Measurements from ENCODE around the gene CCDC134. TPM values are rescaled to one million over a fixed set of nuclear protein-coding genes. Genes with fewer than 3 reads are reported as not detected.

CCDC134 gene
- total and polyA plus RNA-seq, 9 donors: 1.3 to 13.3 (median 8.7) TPM

DNA sequence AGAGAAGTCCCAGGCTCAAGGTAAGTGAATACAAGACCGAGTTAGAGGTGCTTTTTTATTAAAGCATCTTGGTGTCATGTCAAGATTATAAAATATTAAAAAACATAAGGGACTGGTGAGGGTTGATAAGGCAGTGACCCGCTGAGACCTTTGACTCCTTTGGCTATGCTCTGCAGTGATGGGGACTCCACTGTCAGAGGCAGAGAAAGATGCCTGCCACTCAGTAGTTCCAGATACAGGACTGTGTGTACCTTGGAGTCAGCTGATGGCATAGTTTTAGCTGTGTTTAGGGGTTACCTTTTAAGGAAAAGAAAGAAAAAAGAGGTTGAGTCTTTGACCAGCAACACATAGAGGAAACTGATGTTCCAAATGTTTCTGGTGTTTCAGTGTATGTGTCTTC is 73.6 kb downstream of the CCDC134 start:
- H3K4me1 ChIP-seq (ENCODE audit: insufficient read depth): no peaks in the 10 kb centered on the region
- no peak for DNase-seq
- no peak for TF ChIP-seq POLR2A (IDR thresholded peaks at IDR 0.05)
- TF ChIP-seq EP300 (IDR thresholded peaks at IDR 0.05): no peak
- TF ChIP-seq, protein P1, sequence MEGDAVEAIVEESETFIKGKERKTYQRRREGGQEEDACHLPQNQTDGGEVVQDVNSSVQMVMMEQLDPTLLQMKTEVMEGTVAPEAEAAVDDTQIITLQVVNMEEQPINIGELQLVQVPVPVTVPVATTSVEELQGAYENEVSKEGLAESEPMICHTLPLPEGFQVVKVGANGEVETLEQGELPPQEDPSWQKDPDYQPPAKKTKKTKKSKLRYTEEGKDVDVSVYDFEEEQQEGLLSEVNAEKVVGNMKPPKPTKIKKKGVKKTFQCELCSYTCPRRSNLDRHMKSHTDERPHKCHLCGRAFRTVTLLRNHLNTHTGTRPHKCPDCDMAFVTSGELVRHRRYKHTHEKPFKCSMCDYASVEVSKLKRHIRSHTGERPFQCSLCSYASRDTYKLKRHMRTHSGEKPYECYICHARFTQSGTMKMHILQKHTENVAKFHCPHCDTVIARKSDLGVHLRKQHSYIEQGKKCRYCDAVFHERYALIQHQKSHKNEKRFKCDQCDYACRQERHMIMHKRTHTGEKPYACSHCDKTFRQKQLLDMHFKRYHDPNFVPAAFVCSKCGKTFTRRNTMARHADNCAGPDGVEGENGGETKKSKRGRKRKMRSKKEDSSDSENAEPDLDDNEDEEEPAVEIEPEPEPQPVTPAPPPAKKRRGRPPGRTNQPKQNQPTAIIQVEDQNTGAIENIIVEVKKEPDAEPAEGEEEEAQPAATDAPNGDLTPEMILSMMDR (IDR thresholded peaks at IDR 0.05): no peak
- no peaks in the 10 kb centered on the region for H3K9me3 ChIP-seq
- H3K36me3 ChIP-seq: no peaks in the 10 kb centered on the region
- H3K27me3 ChIP-seq: no peaks in the 10 kb centered on the region
- intact Hi-C loops (cut with DNase I): no loop called here
- H3K27ac ChIP-seq: no peak overlapping the region
- H3K4me3 ChIP-seq: no peak overlapping the region
- 88 to 95% (median 90%) methylated on average over 2 of the region's 2 CpGs for WGBS, 3 donors

DNA sequence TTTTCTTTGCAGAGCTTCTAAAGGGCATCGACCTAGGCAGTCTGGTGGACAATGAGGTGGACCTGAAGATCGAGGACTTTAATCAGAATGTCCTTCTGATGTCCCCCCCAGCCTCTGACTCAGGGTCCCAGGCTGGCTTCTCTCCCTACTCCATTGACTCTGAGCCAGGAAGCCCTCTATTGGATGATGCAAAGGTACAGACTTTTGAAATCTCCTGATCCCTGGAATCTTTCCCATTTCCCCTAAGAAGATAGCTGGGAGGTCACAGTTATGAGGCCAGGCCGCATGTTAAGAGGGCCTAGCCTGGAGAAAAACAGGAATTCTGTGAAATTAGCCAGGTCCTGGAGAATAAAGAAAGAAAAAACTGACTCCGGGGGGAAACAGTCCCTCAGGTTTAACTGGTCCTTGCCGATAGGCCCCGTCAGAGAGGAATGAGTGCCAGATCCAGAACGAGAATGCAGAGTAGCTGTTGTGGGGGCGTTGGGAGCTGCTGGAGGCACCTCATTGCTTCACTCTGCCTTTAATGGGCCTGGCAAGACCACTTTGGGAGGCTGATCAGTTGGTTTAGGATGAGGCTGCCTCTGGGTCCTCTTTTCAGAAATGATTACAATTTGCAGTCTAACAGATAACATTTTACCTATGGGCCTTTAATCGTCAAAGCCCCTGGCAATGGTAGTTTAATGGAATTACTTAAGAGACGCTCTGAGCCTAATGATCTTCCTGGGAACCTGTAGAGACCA is 75.2 kb downstream of the CCDC134 start:
- H3K36me3 ChIP-seq: no peaks in the 10 kb centered on the region
- no peak overlapping the region for H3K4me3 ChIP-seq
- H3K4me1 ChIP-seq (ENCODE audit: insufficient read depth): no peaks in the 10 kb centered on the region
- intact Hi-C loops (cut with DNase I): no loop called here
- TF ChIP-seq EP300 (IDR thresholded peaks at IDR 0.05) (no peak), POLR2A (IDR thresholded peaks at IDR 0.05) (no peak)
- TF ChIP-seq, protein P1 (IDR thresholded peaks at IDR 0.05): no peak
- H3K9me3 ChIP-seq: no peaks in the 10 kb centered on the region
- 81 to 83% (median 82%) methylated on average over 10 of the region's 10 CpGs for WGBS, 3 donors
- no peak for DNase-seq
- no peak overlapping the region for H3K27ac ChIP-seq
- H3K27me3 ChIP-seq: no peaks in the 10 kb centered on the region

Other genes starting within 250 kb of the CCDC134 start
- 100 to 1,000 TPM in 4 of 7 donors, 10 to 100 TPM in 3; 56.9 to 209 (median 101) TPM for gene CSDC2, start 239.7 kb upstream of the CCDC134 start, total RNA-seq
- gene CSDC2, start 239.7 kb upstream of the CCDC134 start, polyA plus RNA-seq: 100 to 1,000 TPM in 1 of 2 donors, 1 to 10 TPM in 1; 2.5 to 151 TPM
- 10 to 100 TPM; 40.5 to 68.6 (median 55.7) TPM for gene PMM1, start 210.8 kb upstream of the CCDC134 start, total RNA-seq
- 10 to 100 TPM; 19.9 to 76.6 TPM for gene PMM1, start 210.8 kb upstream of the CCDC134 start, polyA plus RNA-seq
- 10 to 100 TPM; 15.4 to 34.5 (median 22.8) TPM for gene DESI1, start 179.6 kb upstream of the CCDC134 start, total RNA-seq
- gene DESI1, start 179.6 kb upstream of the CCDC134 start, polyA plus RNA-seq: 10 to 100 TPM; 10.8 to 26.9 TPM
- gene XRCC6, start 179.4 kb upstream of the CCDC134 start, total RNA-seq: 100 to 1,000 TPM; 147 to 239 (median 200) TPM
- 100 to 1,000 TPM; 165 to 380 TPM for gene XRCC6, start 179.4 kb upstream of the CCDC134 start, polyA plus RNA-seq
- 100 to 1,000 TPM in 6 of 7 donors, 10 to 100 TPM in 1; 88.1 to 188 (median 129) TPM for gene SNU13, start 111.8 kb upstream of the CCDC134 start, total RNA-seq
- gene SNU13, start 111.8 kb upstream of the CCDC134 start, polyA plus RNA-seq: 100 to 1,000 TPM; 117 to 131 TPM
- gene MEI1, start 101.2 kb upstream of the CCDC134 start, total RNA-seq: 1 to 10 TPM in 4 of 7 donors, under 1 TPM in 3; 0.25 to 2.1 (median 1.0) TPM
- gene MEI1, start 101.2 kb upstream of the CCDC134 start, polyA plus RNA-seq: 1 to 10 TPM; 1.1 to 2.6 TPM
- gene SREBF2, start 32.4 kb downstream of the CCDC134 start, total RNA-seq: 100 to 1,000 TPM in 1 of 7 donors, 10 to 100 TPM in 6; 29.2 to 215 (median 74.1) TPM
- gene SREBF2, start 32.4 kb downstream of the CCDC134 start, polyA plus RNA-seq: 10 to 100 TPM; 38.7 to 94.9 TPM
- under 1 TPM in 1 of 7 donors, not detected in 6; 0.46 TPM for gene SHISA8, start 114.4 kb downstream of the CCDC134 start, total RNA-seq
- gene SHISA8, start 114.4 kb downstream of the CCDC134 start, polyA plus RNA-seq: not detected
- under 1 TPM; 0.08 to 0.36 (median 0.22) TPM for gene TNFRSF13C, start 126.1 kb downstream of the CCDC134 start, total RNA-seq
- gene TNFRSF13C, start 126.1 kb downstream of the CCDC134 start, polyA plus RNA-seq: under 1 TPM; 0.05 TPM
- gene CENPM, start 146.5 kb downstream of the CCDC134 start, total RNA-seq: 1 to 10 TPM in 4 of 7 donors, under 1 TPM in 1, not detected in 2; 0.25 to 8.0 (median 1.8) TPM
- 1 to 10 TPM in 1 of 2 donors, not detected in 1; 1.0 TPM for gene CENPM, start 146.5 kb downstream of the CCDC134 start, polyA plus RNA-seq
- gene SEPTIN3, start 168.8 kb downstream of the CCDC134 start, total RNA-seq: 1 to 10 TPM in 1 of 7 donors, under 1 TPM in 5, not detected in 1; 0.11 to 1.4 (median 0.23) TPM
- gene SEPTIN3, start 168.8 kb downstream of the CCDC134 start, polyA plus RNA-seq: under 1 TPM; 0.12 to 0.78 TPM
- 1 to 10 TPM; 2.4 to 4.5 (median 3.0) TPM for gene WBP2NL, start 198.1 kb downstream of the CCDC134 start, total RNA-seq
- 1 to 10 TPM in 1 of 2 donors, under 1 TPM in 1; 0.48 to 1.2 TPM for gene WBP2NL, start 198.1 kb downstream of the CCDC134 start, polyA plus RNA-seq

Data from ovary (tissue), 9 donors.